ENCODE results near the gene MPPED2. TPM values are rescaled to one million over a fixed set of nuclear protein-coding genes. Genes with fewer than 3 reads are reported as not detected.
A peak's percentile ranks its signal among the peaks of the same experiment; 100 is the strongest.

MPPED2 gene
- total and polyA plus RNA-seq, 8 donors, result 0.12 to 10.3 (median 2.5) TPM

- TF ChIP-seq CTCF (IDR thresholded peaks at IDR 0.05), result no peak
- TF ChIP-seq POLR2AphosphoS5 (IDR thresholded peaks at IDR 0.05), result no peak
- TF ChIP-seq EP300 (IDR thresholded peaks at IDR 0.05), result no peak
- no peak for TF ChIP-seq POLR2A (IDR thresholded peaks at IDR 0.05)
- no peaks in the 10 kb centered on the region for H3K9me3 ChIP-seq
- no peaks in the 10 kb centered on the region for H3K27me3 ChIP-seq
- H3K36me3 ChIP-seq, result no peaks in the 10 kb centered on the region
- WGBS, 5 donors, result 52 to 64% (median 60%) methylated on average over 8 of the region's 8 CpGs
- H3K4me3 ChIP-seq, result no peak overlapping the region
- H3K27ac ChIP-seq, result peak overlapping the region in 2 of 5 donors; percentile 4 to 50
- H3K4me1 ChIP-seq, result no peaks in the 10 kb centered on the region
- peak in 1 of 2 donors; percentile 26 for DNase-seq
- intact Hi-C loops (cut with DNase I; ENCODE audit: low total_unique reads), result no loop called here
Observed at GRCh38 chr11:30594646-30595411, 8.7 kb upstream of the MPPED2 start.

GRCh38 chr11:30587269-30587812 is 1.2 kb upstream of the MPPED2 start:
- TF ChIP-seq CTCF (IDR thresholded peaks at IDR 0.05), result no peak
- no peak for TF ChIP-seq EP300 (IDR thresholded peaks at IDR 0.05)
- TF ChIP-seq POLR2A (IDR thresholded peaks at IDR 0.05), result no peak
- no peak for TF ChIP-seq POLR2AphosphoS5 (IDR thresholded peaks at IDR 0.05)
- Histone ChIP-seq H3K4me1 (peaks cover 21 to 36% (median 29%) of the 10 kb centered on the region in 4 donors), H3K4me3 (no peak overlapping the region), H3K36me3 (no peaks in the 10 kb centered on the region), H3K9me3 (no peaks in the 10 kb centered on the region), H3K27ac (no peak overlapping the region), H3K27me3 (peaks cover 4 to 48% (median 33%) of the 10 kb centered on the region in 3 donors)
- 45 to 69% (median 67%) methylated on average over 1 of the region's 1 CpG for WGBS, 5 donors
- intact Hi-C loops (cut with DNase I; ENCODE audit: low total_unique reads), result loop anchor here (5.0 kb wide), 1 partner anchor 400 kb away; no protein-coding TSS in a partner anchor
- DNase-seq, result no peak

GRCh38 chr11:30585892-30586250 is 282 bp downstream of the MPPED2 start:
- TF ChIP-seq EP300 (IDR thresholded peaks at IDR 0.05) (no peak), POLR2AphosphoS5 (IDR thresholded peaks at IDR 0.05) (no peak), CTCF (IDR thresholded peaks at IDR 0.05) (no peak), POLR2A (IDR thresholded peaks at IDR 0.05) (no peak)
- Histone ChIP-seq H3K27ac (peak overlapping the region in 4 of 5 donors; percentile 58 to 85 (median 62)), H3K4me1 (peaks cover 21 to 43% (median 29%) of the 10 kb centered on the region in 4 donors), H3K27me3 (peaks cover 4 to 57% (median 33%) of the 10 kb centered on the region in 3 donors), H3K9me3 (no peaks in the 10 kb centered on the region), H3K36me3 (no peaks in the 10 kb centered on the region), H3K4me3 (peak overlapping the region; percentile 65 to 71 (median 70))
- DNase-seq, result peak in 1 of 2 donors; percentile 70
- intact Hi-C loops (cut with DNase I; ENCODE audit: low total_unique reads), result loop anchor here (5.0 kb wide), 1 partner anchor 401 kb away; no protein-coding TSS in a partner anchor
- WGBS, 5 donors, result 1 to 8% (median 1%) methylated on average over 5 to 41 of the region's 42 CpGs

- intact Hi-C loops (cut with DNase I; ENCODE audit: low total_unique reads), result loop anchor here (5.0 kb wide), 1 partner anchor 402 kb away; no protein-coding TSS in a partner anchor
- Histone ChIP-seq H3K4me1 (peaks cover 21 to 43% (median 29%) of the 10 kb centered on the region in 4 donors), H3K4me3 (peak overlapping the region; percentile 65 to 71 (median 70)), H3K36me3 (no peaks in the 10 kb centered on the region), H3K27ac (peak overlapping the region in 4 of 5 donors; percentile 58 to 85 (median 62)), H3K9me3 (no peaks in the 10 kb centered on the region), H3K27me3 (peaks cover 4 to 57% (median 33%) of the 10 kb centered on the region in 3 donors)
- peak; percentile 28 to 65 for DNase-seq
- 0 to 2% (median 1%) methylated on average over 49 to 74 of the region's 74 CpGs for WGBS, 5 donors
- TF ChIP-seq EP300 (IDR thresholded peaks at IDR 0.05) (no peak), CTCF (IDR thresholded peaks at IDR 0.05) (no peak), POLR2A (IDR thresholded peaks at IDR 0.05) (no peak), POLR2AphosphoS5 (IDR thresholded peaks at IDR 0.05) (no peak)
Observed at GRCh38 chr11:30585125-30585891, 845 bp downstream of the MPPED2 start.

Measured in stomach (tissue), 9 donors.